Measurements from ENCODE around the gene SLCO4A1.
A peak's percentile ranks its signal among the peaks of the same experiment; 100 is the strongest.

The SLCO4A1 gene

GRCh38 chr20:62628691-62629090 lies 13.6 kb upstream of the SLCO4A1 start:
- Histone ChIP-seq H3K9me3 (ENCODE audit: control insufficient read depth, low read length) (no peaks in the 10 kb centered on the region), H3K36me3 (ENCODE audit: control insufficient read depth, insufficient read depth, low read length) (no peaks in the 10 kb centered on the region), H2AFZ (no peak overlapping the region), H3K27ac (peak overlapping the region; percentile 99), H3K9ac (peak overlapping the region; percentile 50), H3K4me2 (ENCODE audit: low read length) (peak overlapping the region; percentile 66), H3K4me3 (ENCODE audit: low read depth, low read length) (peak overlapping the region; percentile 31), H3K79me2 (peaks cover 14% of the 10 kb centered on the region), H3K4me1 (peaks cover 84% of the 10 kb centered on the region), H3K27me3 (ENCODE audit: control insufficient read depth, insufficient read depth, low read length) (no peaks in the 10 kb centered on the region)
- TF ChIP-seq, protein P1, sequence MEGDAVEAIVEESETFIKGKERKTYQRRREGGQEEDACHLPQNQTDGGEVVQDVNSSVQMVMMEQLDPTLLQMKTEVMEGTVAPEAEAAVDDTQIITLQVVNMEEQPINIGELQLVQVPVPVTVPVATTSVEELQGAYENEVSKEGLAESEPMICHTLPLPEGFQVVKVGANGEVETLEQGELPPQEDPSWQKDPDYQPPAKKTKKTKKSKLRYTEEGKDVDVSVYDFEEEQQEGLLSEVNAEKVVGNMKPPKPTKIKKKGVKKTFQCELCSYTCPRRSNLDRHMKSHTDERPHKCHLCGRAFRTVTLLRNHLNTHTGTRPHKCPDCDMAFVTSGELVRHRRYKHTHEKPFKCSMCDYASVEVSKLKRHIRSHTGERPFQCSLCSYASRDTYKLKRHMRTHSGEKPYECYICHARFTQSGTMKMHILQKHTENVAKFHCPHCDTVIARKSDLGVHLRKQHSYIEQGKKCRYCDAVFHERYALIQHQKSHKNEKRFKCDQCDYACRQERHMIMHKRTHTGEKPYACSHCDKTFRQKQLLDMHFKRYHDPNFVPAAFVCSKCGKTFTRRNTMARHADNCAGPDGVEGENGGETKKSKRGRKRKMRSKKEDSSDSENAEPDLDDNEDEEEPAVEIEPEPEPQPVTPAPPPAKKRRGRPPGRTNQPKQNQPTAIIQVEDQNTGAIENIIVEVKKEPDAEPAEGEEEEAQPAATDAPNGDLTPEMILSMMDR (IDR thresholded peaks at IDR 0.05), result peak; percentile 24

DNA sequence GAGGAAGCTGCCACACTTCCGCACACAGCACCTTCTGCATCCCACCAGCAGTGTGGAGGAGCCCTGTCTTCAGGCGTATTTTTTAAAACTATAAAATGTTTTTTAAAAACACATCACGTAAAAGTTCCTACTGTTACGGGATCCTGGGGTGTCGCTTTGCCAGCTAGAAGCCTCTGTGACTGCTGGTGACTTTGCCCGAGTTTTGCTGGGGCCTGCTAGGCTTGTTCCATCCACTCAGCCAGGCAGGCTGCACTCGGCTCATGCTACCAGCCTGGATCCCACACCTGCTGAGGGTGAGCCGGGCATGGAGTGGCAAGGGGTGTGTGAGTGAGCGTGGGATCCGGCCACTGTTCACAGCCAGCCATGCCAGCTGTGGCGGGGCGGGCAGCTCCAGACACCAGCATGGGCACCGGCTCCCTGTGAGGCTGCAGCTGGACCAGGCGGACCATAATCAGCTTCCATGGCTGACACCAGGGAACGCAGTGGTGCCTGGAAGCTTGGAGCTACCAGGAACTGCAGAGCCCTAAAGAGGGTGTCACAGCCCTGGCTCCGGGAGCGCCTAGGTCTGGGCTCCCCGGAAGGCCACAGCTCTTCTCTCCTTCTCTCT lies 12.3 kb upstream of the SLCO4A1 start:
- no peaks in the 10 kb centered on the region for H3K9me3 ChIP-seq (ENCODE audit: control insufficient read depth, low read length)
- no peaks in the 10 kb centered on the region for H3K27me3 ChIP-seq (ENCODE audit: control insufficient read depth, insufficient read depth, low read length)
- no peak overlapping the region for H3K4me2 ChIP-seq (ENCODE audit: low read length)

DNA sequence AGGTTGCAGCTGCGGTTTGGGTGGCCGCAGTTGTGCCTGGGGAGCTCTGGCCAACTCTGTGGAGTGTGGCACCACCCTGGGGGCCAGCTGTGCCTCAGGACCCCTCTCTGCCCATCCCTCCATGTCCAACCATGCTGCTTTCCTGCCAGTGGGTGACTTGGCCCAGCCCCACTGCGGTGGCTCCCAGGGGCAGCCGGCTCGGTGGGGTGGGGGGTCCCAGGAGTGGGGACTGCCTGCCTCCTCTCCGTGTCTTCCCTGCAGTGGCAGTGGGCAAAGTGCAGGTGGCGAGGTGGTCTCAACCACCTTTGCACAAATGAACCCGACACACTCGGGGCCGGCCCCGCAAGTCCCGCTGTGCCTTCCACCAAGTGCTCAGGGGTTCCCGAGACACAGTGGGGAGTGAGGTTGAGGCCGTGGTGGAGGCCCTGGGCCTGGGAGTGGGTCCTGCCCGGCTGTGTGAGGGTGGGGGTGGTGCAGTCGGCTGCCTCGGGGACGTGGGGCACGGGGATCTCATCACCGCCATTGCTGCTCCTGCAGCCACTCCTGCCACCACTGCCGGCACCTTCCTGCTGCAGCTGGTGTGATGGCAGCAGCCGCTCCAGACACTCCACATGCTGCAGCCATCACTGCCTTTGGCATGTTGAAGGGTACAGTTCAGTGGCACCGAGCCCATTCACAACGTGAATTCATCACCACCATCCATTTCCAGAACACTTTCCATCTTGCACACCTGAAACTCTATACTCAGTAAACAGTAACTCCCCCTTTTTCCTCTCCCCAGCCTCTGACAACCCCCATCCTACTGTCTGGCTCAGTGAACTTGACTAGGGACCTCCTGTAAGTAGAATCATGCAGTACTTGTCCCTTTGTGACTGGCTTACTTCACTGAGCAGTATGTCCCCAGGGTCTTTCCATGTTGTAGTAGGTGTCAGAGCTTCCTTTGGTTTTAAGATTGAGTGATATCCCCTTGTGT lies 10.7 kb upstream of the SLCO4A1 start:
- Histone ChIP-seq H3K27me3 (ENCODE audit: control insufficient read depth, insufficient read depth, low read length) (no peaks in the 10 kb centered on the region), H2AFZ (no peak overlapping the region), H3K36me3 (ENCODE audit: control insufficient read depth, insufficient read depth, low read length) (no peaks in the 10 kb centered on the region), H3K9ac (no peak overlapping the region), H3K79me2 (peaks cover 27% of the 10 kb centered on the region), H3K4me3 (ENCODE audit: low read depth, low read length) (no peak overlapping the region), H3K4me1 (peaks cover 70% of the 10 kb centered on the region), H3K4me2 (ENCODE audit: low read length) (peak overlapping the region; percentile 32), H3K9me3 (ENCODE audit: control insufficient read depth, low read length) (no peaks in the 10 kb centered on the region), H3K27ac (peak overlapping the region; percentile 99)
- TF ChIP-seq, protein P1 (IDR thresholded peaks at IDR 0.05), result no peak

More for the DNA sequence above, 12.3 kb upstream of the SLCO4A1 start:
- no peaks in the 10 kb centered on the region for H3K36me3 ChIP-seq (ENCODE audit: control insufficient read depth, insufficient read depth, low read length)
- no peak overlapping the region for H3K4me3 ChIP-seq (ENCODE audit: low read depth, low read length)
- H3K4me1 ChIP-seq, result peaks cover 78% of the 10 kb centered on the region
- TF ChIP-seq, protein P1 (IDR thresholded peaks at IDR 0.05), result no peak
- no peak overlapping the region for H3K9ac ChIP-seq
- H2AFZ ChIP-seq, result no peak overlapping the region
- peak overlapping the region; percentile 99 for H3K27ac ChIP-seq
- peaks cover 23% of the 10 kb centered on the region for H3K79me2 ChIP-seq

DNA sequence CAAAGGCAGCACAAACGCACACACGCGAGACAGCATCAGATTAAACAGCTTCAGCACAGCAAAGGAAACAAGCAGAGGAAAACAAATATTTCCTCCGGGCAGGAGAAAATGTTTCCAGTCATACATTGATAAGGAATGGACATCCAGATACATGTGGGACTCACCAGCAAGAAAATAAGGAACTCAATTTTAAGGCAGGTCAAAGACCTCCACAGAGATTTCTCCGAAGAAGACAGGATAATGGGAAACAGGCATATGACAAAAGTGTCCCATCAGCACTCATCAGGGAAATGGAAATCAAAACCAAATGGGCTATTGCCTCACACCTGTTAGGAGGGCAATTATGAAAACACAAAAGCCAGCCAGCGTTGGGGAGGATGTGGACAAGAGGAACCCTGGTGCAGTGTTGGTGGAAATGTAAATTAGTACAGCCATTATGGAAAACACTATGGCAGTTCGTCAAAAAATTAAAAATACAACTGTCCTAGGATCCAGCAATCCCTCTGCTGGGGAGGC lies 9.7 kb upstream of the SLCO4A1 start:
- Histone ChIP-seq H3K27ac (peak overlapping the region; percentile 99), H3K9ac (no peak overlapping the region), H3K9me3 (ENCODE audit: control insufficient read depth, low read length) (no peaks in the 10 kb centered on the region), H3K4me2 (ENCODE audit: low read length) (peak overlapping the region; percentile 32), H3K36me3 (ENCODE audit: control insufficient read depth, insufficient read depth, low read length) (no peaks in the 10 kb centered on the region), H3K79me2 (peaks cover 27% of the 10 kb centered on the region), H3K4me1 (peaks cover 70% of the 10 kb centered on the region), H2AFZ (no peak overlapping the region), H3K4me3 (ENCODE audit: low read depth, low read length) (no peak overlapping the region), H3K27me3 (ENCODE audit: control insufficient read depth, insufficient read depth, low read length) (no peaks in the 10 kb centered on the region)
- TF ChIP-seq, protein P1 (IDR thresholded peaks at IDR 0.05), result no peak
